GM10248 (cell line): ENCODE data around the gene SHQ1.

Experiments used
- CTCF ChIA-PET: fragments of 300-600 bp; sonication (Branson Sonifier 250); formaldehyde crosslinking; extraction: SDS; loops from one replicate; lab custom pipeline; 2021; ENCODE audit warnings: antibody characterized with exemption; lab: Yijun Ruan, JAX
- POLR2A ChIA-PET: fragments of 350-650 bp; sonication (Branson Sonifier 250); formaldehyde crosslinking; extraction: SDS; loops from one replicate; lab custom pipeline; 2020; ENCODE audit warnings: antibody characterized with exemption; lab: Yijun Ruan, JAX
- DNase-seq: peaks from one replicate; pipeline ENCODE4 v3.0.0; 2012; ENCODE audit errors: extremely low spot score
- TF ChIP-seq, protein P1 (sequence below): IDR thresholded peaks from 2 replicates; pipeline ENCODE4 v1.5.1; 2012; ENCODE audit warnings: mild to moderate bottlenecking, low read depth; ENCODE audit errors: extremely low read depth, missing control alignments, control extremely low read depth

SHQ1 gene

DNA sequence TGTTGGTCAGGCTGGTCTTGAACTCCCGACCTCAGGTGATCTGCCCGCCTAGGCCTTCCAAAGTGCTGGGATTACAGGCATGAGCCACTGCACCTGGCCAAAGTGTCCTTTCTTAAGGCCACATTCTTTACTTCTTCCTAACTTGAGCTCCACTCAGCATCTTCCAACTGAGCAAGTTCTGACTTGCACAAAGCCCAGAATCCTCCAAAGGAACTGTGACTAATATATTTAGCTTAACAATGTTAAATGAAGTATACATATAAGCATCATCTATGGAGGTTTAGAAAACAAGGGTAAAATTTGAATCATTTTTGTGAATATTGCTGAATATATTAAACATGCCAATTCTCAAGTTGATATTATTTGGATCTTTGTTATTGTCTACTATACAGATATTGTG, 93.7 kb downstream of the SHQ1 start:
- CTCF ChIA-PET, result interaction anchor here (1.1 to 3.4 kb wide), 7 partner anchors 9 to 1043 kb away, joined by 3 to 14 read pairs (median 5); no protein-coding TSS in a partner anchor

DNA sequence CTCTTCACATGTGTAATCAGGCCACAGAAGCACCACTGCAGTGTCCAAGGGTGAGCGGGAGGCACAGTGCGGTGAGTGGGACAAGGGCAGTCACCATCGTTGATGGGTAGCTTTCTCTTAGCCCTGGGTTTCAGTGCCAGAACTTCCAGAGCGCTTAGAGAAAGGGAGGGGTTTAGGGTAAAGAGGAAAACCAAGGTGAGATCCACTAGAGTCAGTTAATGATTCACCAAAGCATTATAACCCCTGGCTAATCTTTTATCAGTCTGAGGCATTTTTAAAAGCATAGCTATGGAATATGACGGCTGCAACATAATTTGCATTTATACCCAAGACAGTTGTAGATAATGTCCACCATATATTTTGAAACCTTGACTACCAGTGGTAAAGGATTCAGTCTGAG, 94.8 kb downstream of the SHQ1 start:
- TF ChIP-seq, protein P1, sequence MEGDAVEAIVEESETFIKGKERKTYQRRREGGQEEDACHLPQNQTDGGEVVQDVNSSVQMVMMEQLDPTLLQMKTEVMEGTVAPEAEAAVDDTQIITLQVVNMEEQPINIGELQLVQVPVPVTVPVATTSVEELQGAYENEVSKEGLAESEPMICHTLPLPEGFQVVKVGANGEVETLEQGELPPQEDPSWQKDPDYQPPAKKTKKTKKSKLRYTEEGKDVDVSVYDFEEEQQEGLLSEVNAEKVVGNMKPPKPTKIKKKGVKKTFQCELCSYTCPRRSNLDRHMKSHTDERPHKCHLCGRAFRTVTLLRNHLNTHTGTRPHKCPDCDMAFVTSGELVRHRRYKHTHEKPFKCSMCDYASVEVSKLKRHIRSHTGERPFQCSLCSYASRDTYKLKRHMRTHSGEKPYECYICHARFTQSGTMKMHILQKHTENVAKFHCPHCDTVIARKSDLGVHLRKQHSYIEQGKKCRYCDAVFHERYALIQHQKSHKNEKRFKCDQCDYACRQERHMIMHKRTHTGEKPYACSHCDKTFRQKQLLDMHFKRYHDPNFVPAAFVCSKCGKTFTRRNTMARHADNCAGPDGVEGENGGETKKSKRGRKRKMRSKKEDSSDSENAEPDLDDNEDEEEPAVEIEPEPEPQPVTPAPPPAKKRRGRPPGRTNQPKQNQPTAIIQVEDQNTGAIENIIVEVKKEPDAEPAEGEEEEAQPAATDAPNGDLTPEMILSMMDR, result no peak
- no peak for DNase-seq
- POLR2A ChIA-PET, result no interaction called here
- CTCF ChIA-PET, result interaction anchor here (1.1 to 3.4 kb wide), 3 partner anchors 12 to 69 kb away, joined by 3 to 14 read pairs (median 4); no protein-coding TSS in a partner anchor

More for the DNA sequence above, 93.7 kb downstream of the SHQ1 start:
- TF ChIP-seq, protein P1, result no peak
- no peak for DNase-seq
- POLR2A ChIA-PET, result interaction anchor here (0.5 kb wide), 1 partner anchor 12 kb away, joined by 4 read pairs; no protein-coding TSS in a partner anchor

DNA sequence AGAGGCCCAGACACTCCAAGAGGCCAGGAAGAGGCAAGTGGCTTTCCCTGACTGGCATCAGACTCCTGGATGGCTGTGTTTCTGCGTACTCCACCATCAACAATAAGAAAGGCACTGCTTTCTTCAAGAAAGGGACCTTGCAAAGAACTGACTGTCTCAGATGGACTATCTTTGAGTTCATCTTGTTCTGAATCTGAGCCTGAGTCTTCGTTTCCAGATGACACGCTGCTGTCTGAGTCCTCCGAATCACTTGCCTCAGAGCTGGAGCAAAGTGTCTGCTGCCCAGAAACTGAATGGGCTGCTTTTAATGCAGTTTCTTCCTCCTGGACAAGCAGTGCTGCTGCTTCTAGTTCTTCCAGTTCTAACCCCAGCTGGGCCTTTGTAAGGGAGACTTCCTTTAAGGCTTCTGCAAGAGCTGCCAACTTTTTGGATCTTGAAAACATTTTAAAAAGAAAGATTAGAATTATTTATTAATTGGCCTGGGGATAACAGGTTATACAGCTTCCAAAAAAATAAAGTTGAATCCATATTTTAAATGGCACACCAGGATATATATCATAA, 97.8 kb downstream of the SHQ1 start:
- ChIA-PET CTCF (interaction anchor here (0.8 to 1.8 kb wide), 3 partner anchors 10 to 84 kb away, joined by 3 to 6 read pairs (median 3); no protein-coding TSS in a partner anchor), POLR2A (no interaction called here)
- TF ChIP-seq, protein P1, result no peak
- no peak for DNase-seq

DNA sequence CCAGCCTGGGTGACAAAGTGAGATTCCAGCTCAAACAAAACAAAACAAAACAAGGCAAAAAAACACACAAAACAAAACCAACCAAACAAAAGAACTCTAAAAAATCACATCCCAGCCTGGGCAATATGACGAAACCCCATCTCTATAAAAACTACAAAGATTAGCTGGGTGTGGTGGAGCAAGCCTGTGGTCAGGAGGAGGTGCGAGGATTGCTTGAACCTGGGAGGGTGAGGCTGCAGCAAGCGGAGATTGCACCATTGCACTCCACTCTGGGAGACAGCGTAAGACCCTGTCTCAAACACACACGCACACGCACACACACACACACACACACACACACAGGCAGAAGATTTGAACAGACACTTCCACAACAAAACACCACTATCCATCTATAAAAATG, 99.6 kb downstream of the SHQ1 start:
- no peak for DNase-seq
- TF ChIP-seq, protein P1, result no peak
- CTCF ChIA-PET, result interaction anchor here (1.3 kb wide), 2 partner anchors 8 to 15 kb away, joined by 3 read pairs; no protein-coding TSS in a partner anchor
- POLR2A ChIA-PET, result no interaction called here

DNA sequence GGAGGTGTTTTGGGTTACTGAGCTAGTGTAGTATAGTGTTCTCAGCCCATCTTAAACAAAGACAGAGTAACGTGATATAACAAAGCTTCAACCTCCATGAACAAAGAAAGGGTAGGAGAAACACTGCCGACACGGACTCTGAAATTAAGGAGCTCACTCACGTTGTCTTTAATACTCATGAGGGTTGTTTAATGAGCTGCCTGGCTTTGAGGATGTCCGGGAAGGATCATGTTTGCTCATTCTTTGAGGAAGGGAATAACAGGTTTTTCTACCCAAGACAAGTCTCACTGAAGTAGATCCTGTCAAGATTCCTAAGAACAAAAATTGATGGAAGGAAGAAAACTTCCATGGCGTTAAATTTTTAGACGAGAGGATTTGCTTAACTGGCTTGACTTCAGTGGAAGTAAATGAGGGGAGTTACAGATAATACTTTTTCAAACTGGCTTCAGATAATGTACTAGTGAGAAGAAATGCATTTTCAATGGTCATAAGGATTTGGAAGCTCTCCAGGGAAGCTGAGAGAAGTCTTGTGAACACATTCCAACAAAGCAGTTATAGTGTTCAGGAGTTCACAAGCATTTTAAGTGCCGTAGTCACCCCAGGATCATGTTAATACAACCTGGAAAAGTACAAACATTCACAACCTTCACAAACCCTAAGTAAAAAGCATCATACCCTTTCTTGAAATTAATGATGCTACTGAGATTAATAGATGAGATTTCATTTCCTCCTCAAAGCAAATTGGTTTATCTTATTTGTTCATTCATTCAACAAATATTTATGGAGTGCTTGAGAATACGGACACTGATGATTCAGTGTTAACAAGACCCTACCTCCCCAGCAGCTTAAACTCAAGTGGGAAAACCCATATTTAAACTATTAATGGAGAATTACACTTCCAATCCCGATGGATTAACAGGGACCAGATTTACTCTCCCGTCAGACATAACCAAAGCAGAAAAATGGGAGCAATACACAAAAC, 101.5 kb downstream of the SHQ1 start:
- DNase-seq, result no peak
- ChIA-PET CTCF (interaction anchor here (1.0 to 1.7 kb wide), 3 partner anchors 8 to 80 kb away, joined by 3 to 7 read pairs (median 5); no protein-coding TSS in a partner anchor), POLR2A (no interaction called here)
- TF ChIP-seq, protein P1, result no peak
